Keratinocyte (primary cell): ENCODE measurements around the gene DDX27. TPM values are rescaled to one million over a fixed set of nuclear protein-coding genes. Genes with fewer than 3 reads are reported as not detected.

Experiments
- DNase-seq: peaks from one replicate; pipeline ENCODE4 v3.0.0-alpha.2; 2011; ENCODE audit warnings: low read depth, missing footprints, low spot score
- FAIRE-seq: peaks from 2 replicates; lab custom pipeline; 2011; peaks lifted over from hg19 to GRCh38; lab: Jason Lieb, UNC
- H2AFZ ChIP-seq: 2 replicates; pipeline ENCODE4 v1.6.0; 2012; ENCODE audit warnings: low read length, control low read depth, inconsistent platforms; ENCODE audit not compliant: control insufficient read depth
- H3K27ac ChIP-seq: 2 replicates; pipeline ENCODE4 v1.5.1; 2011; ENCODE audit warnings: low read length; ENCODE audit not compliant: control insufficient read depth, insufficient read depth
- H3K27me3 ChIP-seq: 3 replicates; pipeline ENCODE4 v1.6.0; 2011; ENCODE audit warnings: low read length; ENCODE audit not compliant: control insufficient read depth, insufficient read depth; ENCODE audit errors: extremely low read depth
- H3K36me3 ChIP-seq, 2 experiments: 2 replicates in 1 of 2; 3 replicates in 1 of 2; pipeline ENCODE4 v1.5.1; 2011; ENCODE audit warnings: low read length in 2 of 2, mild to moderate bottlenecking in 1 of 2; ENCODE audit not compliant: control insufficient read depth in 2 of 2, insufficient read depth in 2 of 2; ENCODE audit errors: extremely low read depth in 1 of 2
- H3K4me1 ChIP-seq: 3 replicates; pipeline ENCODE4 v1.5.1; 2011; ENCODE audit warnings: low read length; ENCODE audit not compliant: control insufficient read depth, insufficient read depth; ENCODE audit errors: extremely low read depth
- H3K4me2 ChIP-seq: 3 replicates; pipeline ENCODE4 v1.6.0; 2011; ENCODE audit warnings: low read depth, low read length; ENCODE audit not compliant: control insufficient read depth, insufficient read depth; ENCODE audit errors: extremely low read depth
- H3K4me3 ChIP-seq, 3 experiments: fragments of 200-600 bp in 1 of 3; sonication (generic) in 1 of 3; 2 replicates in 2 of 3; 3 replicates in 1 of 3; pipeline ENCODE4 v1.5.1; 2011 to 2016; ENCODE audit warnings: low read length in 3 of 3, mild to moderate bottlenecking in 3 of 3, control low read depth in 2 of 3, inconsistent platforms in 1 of 3, low read depth in 1 of 3, mixed read lengths in 1 of 3, mixed run types in 1 of 3, moderate library complexity in 1 of 3; ENCODE audit not compliant: control insufficient read depth in 2 of 3, insufficient read depth in 2 of 3; ENCODE audit errors: extremely low read depth in 1 of 3
- H3K79me2 ChIP-seq: 2 replicates; pipeline ENCODE4 v1.6.0; 2012; ENCODE audit warnings: low read length; ENCODE audit not compliant: control insufficient read depth, insufficient read depth
- H3K9ac ChIP-seq: 3 replicates; pipeline ENCODE4 v1.6.0; 2011; ENCODE audit warnings: low read length; ENCODE audit not compliant: control insufficient read depth, insufficient read depth; ENCODE audit errors: extremely low read depth
- H3K9me1 ChIP-seq: 3 replicates; pipeline ENCODE4 v1.6.0; 2011; ENCODE audit warnings: low read length; ENCODE audit not compliant: control insufficient read depth, insufficient read depth; ENCODE audit errors: extremely low read depth
- H3K9me3 ChIP-seq: 2 replicates; pipeline ENCODE4 v1.5.1; 2012; ENCODE audit warnings: low read depth, low read length; ENCODE audit not compliant: control insufficient read depth
- H4K20me1 ChIP-seq: 3 replicates; pipeline ENCODE4 v1.6.0; 2011; ENCODE audit warnings: low read length; ENCODE audit not compliant: control insufficient read depth, insufficient read depth; ENCODE audit errors: extremely low read depth
- CTCF ChIP-seq, 3 experiments: IDR thresholded peaks in 1 of 3; conservative IDR thresholded peaks in 1 of 3; optimal IDR thresholded peaks in 1 of 3; 2 replicates in 2 of 3; 3 replicates in 1 of 3; pipeline versions ENCODE3 to v1.5.1; 2011; ENCODE audit warnings: low read length in 3 of 3, mild to moderate bottlenecking in 3 of 3, moderate library complexity in 2 of 3, control low read depth in 1 of 3, inconsistent platforms in 1 of 3; ENCODE audit not compliant: insufficient read depth in 2 of 3; ENCODE audit errors: extremely low read depth in 1 of 3
- EZH2 ChIP-seq: IDR thresholded peaks from one replicate; pipeline ENCODE4 v1.6.1; 2012; ENCODE audit warnings: inconsistent platforms, mild to moderate bottlenecking, low read length, moderate library complexity
- dilution Hi-C: fragments of 300-500 bp; cut with MboI; formaldehyde crosslinking; loops from one replicate; pipeline ENCODE4 v1.7.0; 2020; ENCODE audit warnings: low sequenced_read_pairs; ENCODE audit not compliant: extremely low pct_ligation_motif_present
- polyA plus RNA-seq, 5 experiments: library from polyadenylated mRNA; depleted of rRNA in 3 of 5; stranded (reverse) in 3 of 5; stranded (forward) in 1 of 5; unstranded in 1 of 5; fragments of >200 nt; gene quantifications; 1 replicate in 1 of 5; 2 replicates in 3 of 5; 3 replicates in 1 of 5; pipeline versions ENCODE4 v1.2.1 to v1.2.3, GENCODE V29; 2011 to 2012; ENCODE audit warnings: missing spikeins in 2 of 5, low read depth in 1 of 5, low replicate concordance in 1 of 5

The DDX27 gene
- polyA plus RNA-seq, 1 donor (not counting 4 experiments of a cell fraction or from before 2014, with no cell fraction given): 34.5 TPM

GRCh38 chr20:49247169-49247723 is 28.0 kb downstream of the DDX27 start:
- Histone ChIP-seq H3K27me3 (no peaks in the 10 kb centered on the region), H3K36me3 (peaks cover 42 to 53% of the 10 kb centered on the region in 2 experiments), H2AFZ (no peak overlapping the region), H3K4me1 (no peaks in the 10 kb centered on the region), H3K27ac (no peak overlapping the region), H3K9me1 (no peaks in the 10 kb centered on the region), H3K4me3 (no peak overlapping the region), H3K9ac (no peak overlapping the region), H3K4me2 (no peak overlapping the region), H3K9me3 (no peaks in the 10 kb centered on the region), H3K79me2 (no peaks in the 10 kb centered on the region), H4K20me1 (peaks cover 12% of the 10 kb centered on the region)
- dilution Hi-C loops: no loop called here
- no peak for TF ChIP-seq EZH2
- TF ChIP-seq CTCF (optimal IDR thresholded peaks at IDR 0.05 in 1 of 3, IDR thresholded peaks at IDR 0.05 in 1 of 3, conservative IDR thresholded peaks at IDR 0.05 in 1 of 3; ENCODE audit: extremely low read depth in 1 of 3, insufficient read depth in 2 of 3, low read length in 3 of 3): no peak
- FAIRE-seq (no peak), DNase-seq (no peak)

GRCh38 chr20:49247792-49248191 is 28.6 kb downstream of the DDX27 start:
- H2AFZ ChIP-seq: no peak overlapping the region
- dilution Hi-C loops: no loop called here
- no peaks in the 10 kb centered on the region for H3K9me3 ChIP-seq
- peaks cover 12% of the 10 kb centered on the region for H4K20me1 ChIP-seq
- no peak overlapping the region for H3K4me3 ChIP-seq
- TF ChIP-seq CTCF (optimal IDR thresholded peaks at IDR 0.05 in 1 of 3, IDR thresholded peaks at IDR 0.05 in 1 of 3, conservative IDR thresholded peaks at IDR 0.05 in 1 of 3; ENCODE audit: extremely low read depth in 1 of 3, insufficient read depth in 2 of 3, low read length in 3 of 3) (no peak), EZH2 (no peak)
- H3K27me3 ChIP-seq: no peaks in the 10 kb centered on the region
- DNase-seq (no peak), FAIRE-seq (no peak)
- H3K4me2 ChIP-seq: no peak overlapping the region
- H3K36me3 ChIP-seq: peaks cover 44 to 53% of the 10 kb centered on the region in 2 experiments
- H3K27ac ChIP-seq: no peak overlapping the region
- H3K9ac ChIP-seq: no peak overlapping the region
- no peaks in the 10 kb centered on the region for H3K9me1 ChIP-seq
- H3K4me1 ChIP-seq: no peaks in the 10 kb centered on the region
- H3K79me2 ChIP-seq: no peaks in the 10 kb centered on the region
